NCI-H446 treated with DMSO at 0.1 percent for 48 hours (cell line): ENCODE measurements around the gene OR2W1.

Experiments used
- DNase-seq: peaks from one replicate; lab custom pipeline; 2025; lab: John Stamatoyannopoulos, UW

Gene OR2W1

GRCh38 chr6:28996844-28997510 lies 48.0 kb downstream of the OR2W1 start:
- DNase-seq, result no peak

DNA sequence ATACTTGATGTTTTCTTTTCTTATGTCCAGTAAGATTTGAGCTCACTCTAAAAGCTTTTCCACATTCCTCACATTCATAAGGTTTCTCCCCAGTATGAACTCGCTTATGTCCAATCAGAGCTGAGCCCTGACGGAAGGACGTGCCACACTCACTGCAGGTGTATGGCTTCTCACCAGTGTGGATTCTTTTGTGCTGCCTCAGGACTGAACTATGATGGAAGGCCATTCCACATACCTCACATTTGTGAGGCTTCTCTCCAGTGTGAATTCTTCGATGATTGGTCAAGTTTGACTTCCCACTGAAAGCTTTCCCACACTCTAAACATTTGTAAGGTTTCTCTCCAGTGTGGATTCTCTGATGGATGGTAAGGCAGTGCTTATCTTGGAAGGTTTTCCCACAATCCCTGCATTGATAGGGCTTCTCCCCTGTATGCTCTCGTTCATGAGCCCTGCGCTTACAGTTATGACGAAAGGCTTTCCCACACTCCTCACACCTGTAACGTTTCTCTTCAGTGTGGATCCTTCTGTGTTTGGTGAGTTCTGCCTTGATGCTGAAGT lies 49.8 kb downstream of the OR2W1 start:
- no peak for DNase-seq
